Type B pancreatic cell (in vitro differentiated cells): Measurements from ENCODE around the gene GRK7. TPM values are rescaled to one million over a fixed set of nuclear protein-coding genes. Genes with fewer than 3 reads are reported as not detected.
"Not testable (repeated sequence)": the region's sequence is repeated elsewhere in the genome, so short reads cannot be mapped to it uniquely, and the experiment has no call there.

Experiments
- DNase-seq: peaks from one replicate; pipeline ENCODE4 v3.0.0; 2021; ENCODE audit warnings: mixed read lengths; ENCODE audit not compliant: unreplicated experiment; ENCODE audit errors: extremely low spot score
- H3K27ac Mint-ChIP-seq: 2 replicates; pipeline ENCODE4 v1.8.0; 2021; ENCODE audit warnings: mild to moderate bottlenecking, mixed read lengths
- H3K27me3 Mint-ChIP-seq: 2 replicates; pipeline ENCODE4 v1.8.0; 2021; ENCODE audit warnings: mixed read lengths
- H3K36me3 Mint-ChIP-seq: 2 replicates; pipeline ENCODE4 v1.8.0; 2021; ENCODE audit warnings: mixed read lengths
- H3K4me1 Mint-ChIP-seq: one replicate; pipeline ENCODE4 v1.8.0; 2021; ENCODE audit warnings: mixed read lengths; ENCODE audit not compliant: unreplicated experiment
- H3K4me3 Mint-ChIP-seq: 2 replicates; pipeline ENCODE4 v1.8.0; 2021; ENCODE audit warnings: mild to moderate bottlenecking, mixed read lengths
- H3K9me3 Mint-ChIP-seq: 2 replicates; pipeline ENCODE4 v1.8.0; 2021; ENCODE audit warnings: mixed read lengths
- CTCF ChIP-seq: fragments of 200-600 bp; sonication (generic); conservative IDR thresholded peaks from 2 replicates; pipeline ENCODE4 v1.5.0; 2021; ENCODE audit warnings: antibody characterized with exemption, mild to moderate bottlenecking
- total RNA-seq: library from RNA; stranded (reverse); gene quantifications from 2 replicates; pipeline ENCODE4 v1.2.1, GENCODE V29; 2021; ENCODE audit warnings: low replicate concordance

GRK7 gene
- total RNA-seq, 1 donor from 2014 or later: 0.10 TPM

- Mint-ChIP-seq H3K27ac (no peak overlapping the region), H3K4me1 (no peaks in the 10 kb centered on the region), H3K27me3 (no peaks in the 10 kb centered on the region), H3K36me3 (peaks cover 4% of the 10 kb centered on the region), H3K4me3 (no peak overlapping the region), H3K9me3 (no peaks in the 10 kb centered on the region)
- DNase-seq: no peak
- TF ChIP-seq CTCF: no peak
These were observed 9.2 kb upstream of the GRK7 start for GRCh38 chr3:141754032-141754431.

GRCh38 chr3:141762552-141762951 is 656 bp upstream of the GRK7 start:
- H3K36me3 Mint-ChIP-seq, H3K4me3 Mint-ChIP-seq, H3K9me3 Mint-ChIP-seq, DNase-seq, H3K27me3 Mint-ChIP-seq, H3K4me1 Mint-ChIP-seq, H3K27ac Mint-ChIP-seq: not testable (repeated sequence)

- Mint-ChIP-seq H3K4me3 (no peak overlapping the region), H3K9me3 (no peaks in the 10 kb centered on the region), H3K27ac (no peak overlapping the region), H3K4me1 (peaks cover 2% of the 10 kb centered on the region), H3K36me3 (no peaks in the 10 kb centered on the region), H3K27me3 (peaks cover 4% of the 10 kb centered on the region)
- no peak for DNase-seq
- no peak for TF ChIP-seq CTCF
These were observed 837 bp downstream of the GRK7 start for GRCh38 chr3:141764045-141764444.

- Mint-ChIP-seq H3K9me3 (no peaks in the 10 kb centered on the region), H3K27me3 (peaks cover 7% of the 10 kb centered on the region), H3K36me3 (no peaks in the 10 kb centered on the region), H3K27ac (no peak overlapping the region), H3K4me1 (peaks cover 6% of the 10 kb centered on the region), H3K4me3 (no peak overlapping the region)
- no peak for DNase-seq
- TF ChIP-seq CTCF: no peak
These were observed 1.3 kb downstream of the GRK7 start for GRCh38 chr3:141764465-141764864.

- TF ChIP-seq CTCF: no peak
- Mint-ChIP-seq H3K9me3 (no peaks in the 10 kb centered on the region), H3K27me3 (peaks cover 7% of the 10 kb centered on the region), H3K4me3 (no peak overlapping the region), H3K36me3 (no peaks in the 10 kb centered on the region), H3K4me1 (peaks cover 8% of the 10 kb centered on the region), H3K27ac (no peak overlapping the region)
- no peak for DNase-seq
These were observed 1.8 kb downstream of the GRK7 start for GRCh38 chr3:141764986-141765385.

- H3K36me3 Mint-ChIP-seq: no peaks in the 10 kb centered on the region
- peaks cover 7% of the 10 kb centered on the region for H3K27me3 Mint-ChIP-seq
- DNase-seq: no peak
- H3K4me1 Mint-ChIP-seq: peaks cover 8% of the 10 kb centered on the region
- TF ChIP-seq CTCF: no peak
- H3K4me3 Mint-ChIP-seq: no peak overlapping the region
- no peak overlapping the region for H3K27ac Mint-ChIP-seq
- H3K9me3 Mint-ChIP-seq: no peaks in the 10 kb centered on the region
These were observed 3.9 kb downstream of the GRK7 start for GRCh38 chr3:141767066-141767465.
